Panc1 (cell line): ENCODE data around the gene TIMM50. TPM values are rescaled to one million over a fixed set of nuclear protein-coding genes. Genes with fewer than 3 reads are reported as not detected.

ENCODE experiments used
- ATAC-seq: fragments of 200-7000 bp; cut with Tn5 transposase; 2 replicates; pipeline ENCODE4 v1.9.1; 2020; ENCODE audit warnings: mild to moderate bottlenecking, moderate library complexity
- BruUV-seq: library from RNA; stranded (reverse); fragments of 400-500 nt; replicated peaks from 2 replicates; lab custom pipeline; 2021; lab: Mats Ljungman, UMichigan
- CTCF ChIA-PET: fragments of 300-600 bp; sonication (Branson Sonifier 250); formaldehyde crosslinking; loops from one replicate; lab custom pipeline; 2022; ENCODE audit warnings: antibody characterized with exemption; lab: Charles Lee
- POLR2A ChIA-PET: fragments of 300-600 bp; sonication (Branson Sonifier 250); formaldehyde crosslinking; loops from one replicate; lab custom pipeline; 2022; ENCODE audit warnings: antibody characterized with exemption; lab: Charles Lee
- DNase-seq: peaks from one replicate; pipeline ENCODE4 v3.0.0-alpha.2; 2010; ENCODE audit warnings: low read depth, low spot score
- H3K27ac ChIP-seq: 2 replicates; pipeline ENCODE4 v1.5.1; 2011; ENCODE audit warnings: mild to moderate bottlenecking, low read length, inconsistent platforms
- H3K27me3 ChIP-seq: fragments of 200-500 bp; sonication (Bioruptor generic); 2 replicates; pipeline ENCODE4 v1.6.0; 2014; ENCODE audit warnings: low read length, inconsistent platforms; ENCODE audit not compliant: control insufficient read depth, insufficient read depth
- H3K36me3 ChIP-seq: fragments of 200-500 bp; sonication (Bioruptor generic); 2 replicates; pipeline ENCODE4 v1.5.1; 2014; ENCODE audit warnings: inconsistent platforms, mild to moderate bottlenecking, low read length, moderate library complexity; ENCODE audit not compliant: control insufficient read depth, insufficient read depth
- H3K4me1 ChIP-seq: 2 replicates; pipeline ENCODE4 v1.5.1; 2011; ENCODE audit warnings: inconsistent platforms, mild to moderate bottlenecking, low read length, moderate library complexity; ENCODE audit not compliant: control insufficient read depth, insufficient read depth
- H3K4me3 ChIP-seq, 2 experiments: 2 replicates each; pipeline ENCODE4 v1.5.1; 2011 to 2012; ENCODE audit warnings: low read depth in 2 of 2, low read length in 2 of 2, mild to moderate bottlenecking in 2 of 2, inconsistent platforms in 1 of 2, moderate library complexity in 1 of 2
- H3K9me3 ChIP-seq: fragments of 200-500 bp; sonication (Bioruptor generic); 2 replicates; pipeline ENCODE4 v1.5.1; 2014; ENCODE audit warnings: low read depth, mild to moderate bottlenecking, inconsistent platforms, low read length, moderate library complexity; ENCODE audit not compliant: control insufficient read depth, insufficient read depth
- POLR2AphosphoS5 ChIP-seq: IDR thresholded peaks from 2 replicates; pipeline ENCODE4 v1.6.1; 2012; ENCODE audit warnings: mild to moderate bottlenecking, low read depth, low read length, moderate library complexity
- SIN3A ChIP-seq: IDR thresholded peaks from 2 replicates; pipeline ENCODE4 v1.6.1; 2012; ENCODE audit warnings: low read depth, mild to moderate bottlenecking, low read length, moderate library complexity, borderline replicate concordance; ENCODE audit not compliant: insufficient read depth
- TCF7L2 ChIP-seq: IDR thresholded peaks from 2 replicates; pipeline ENCODE4 v1.6.1; 2011; ENCODE audit warnings: mild to moderate bottlenecking, low read depth, low read length, inconsistent platforms
- in situ Hi-C: cut with HindIII; loops from 2 replicates; pipeline ENCODE4 v1.10.0; 2016; ENCODE audit warnings: low sequenced_read_pairs, low pct_unique_long_range_greater_than_20kb
- intact Hi-C: fragments of 100-400 bp; cut with micrococcal nuclease; formaldehyde crosslinking; loops from one replicate; pipeline ENCODE4 v1.10.0; 2022; ENCODE audit not compliant: unreplicated experiment
- total RNA-seq: library from RNA; stranded (reverse); gene quantifications from one replicate; pipeline ENCODE4 v1.2.1, GENCODE V29; 2021; ENCODE audit not compliant: unreplicated experiment
- TF ChIP-seq, protein P1 (sequence below): fragments of 450-650 bp; IDR thresholded peaks from 2 replicates; pipeline ENCODE4 v1.5.1; 2017; ENCODE audit warnings: mild to moderate bottlenecking
- TF ChIP-seq, protein P2 (sequence below), 2 experiments: IDR thresholded peaks; 2 replicates each; pipeline ENCODE4 v1.6.1; 2011 to 2012; ENCODE audit warnings: low read depth in 2 of 2, control low read depth in 1 of 2, low read length in 1 of 2, mild to moderate bottlenecking in 1 of 2, moderate library complexity in 1 of 2; ENCODE audit not compliant: insufficient read depth in 1 of 2

The TIMM50 gene
- total RNA-seq, 1 experiment from 2014 or later = 1,837 TPM

DNA sequence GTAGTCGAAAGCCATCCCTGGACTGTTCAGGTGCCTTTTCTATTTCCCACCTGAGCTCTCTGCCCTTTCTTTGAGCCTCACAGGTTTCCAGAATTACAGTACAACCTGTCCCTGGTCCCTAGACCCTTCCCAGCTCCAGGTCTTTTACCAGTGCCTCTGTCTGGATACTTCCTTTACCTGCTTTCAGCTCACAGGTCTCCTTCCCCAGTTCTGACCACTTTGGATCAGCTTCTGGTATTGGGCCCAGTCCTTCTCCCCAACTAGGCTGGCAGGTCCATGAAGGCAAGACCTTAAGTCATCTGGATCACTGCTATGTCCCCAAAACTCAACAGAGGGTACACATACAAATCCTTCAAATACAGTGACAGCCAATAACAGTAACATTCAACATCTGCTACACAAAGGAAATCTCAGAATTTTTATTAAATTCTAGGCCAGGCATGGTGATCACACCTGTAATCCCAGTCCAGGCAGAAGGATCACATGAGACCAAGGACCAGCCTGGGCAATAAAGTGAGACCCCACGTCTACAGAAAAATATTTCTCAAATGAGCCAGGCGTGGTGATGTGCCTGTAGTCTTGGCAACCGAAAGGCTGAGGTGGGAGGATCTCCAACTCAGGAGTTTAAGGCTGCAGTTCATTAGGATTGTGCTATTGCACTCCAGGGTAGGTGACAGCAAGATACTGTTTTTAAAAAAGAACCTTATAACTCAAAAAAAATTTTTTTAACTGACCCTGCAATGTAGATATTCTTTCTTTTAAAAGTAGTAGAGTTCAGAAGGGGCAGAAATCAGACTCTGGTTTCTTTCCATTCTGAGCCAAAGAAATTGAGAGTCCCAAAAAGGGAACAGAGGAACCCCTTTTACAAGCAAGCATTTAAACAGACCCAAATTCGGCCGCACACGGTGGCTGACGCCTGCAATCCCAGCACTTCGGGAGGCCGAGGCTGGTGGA is 46.2 kb upstream of the TIMM50 start:
- POLR2A ChIA-PET = interaction anchor here (0.5 to 5.9 kb wide), 43 partner anchors 8 to 871 kb away, joined by 3 to 524 read pairs (median 22); partner anchors contain the start of genes DLL3, DYRK1B, EID2 and EID2B
- intact Hi-C loops (no loop called here), in situ Hi-C loops (no loop called here)
- Histone ChIP-seq H3K27ac (peak overlapping the region; percentile 84), H3K4me1 (peaks cover 79% of the 10 kb centered on the region), H3K4me3 (peak overlapping the region; percentile 29 to 58), H3K27me3 (no peaks in the 10 kb centered on the region), H3K36me3 (peaks cover 27% of the 10 kb centered on the region), H3K9me3 (no peaks in the 10 kb centered on the region)
- TF ChIP-seq POLR2AphosphoS5 (no peak), SIN3A (no peak), TCF7L2 (no peak)
- TF ChIP-seq, protein P1, sequence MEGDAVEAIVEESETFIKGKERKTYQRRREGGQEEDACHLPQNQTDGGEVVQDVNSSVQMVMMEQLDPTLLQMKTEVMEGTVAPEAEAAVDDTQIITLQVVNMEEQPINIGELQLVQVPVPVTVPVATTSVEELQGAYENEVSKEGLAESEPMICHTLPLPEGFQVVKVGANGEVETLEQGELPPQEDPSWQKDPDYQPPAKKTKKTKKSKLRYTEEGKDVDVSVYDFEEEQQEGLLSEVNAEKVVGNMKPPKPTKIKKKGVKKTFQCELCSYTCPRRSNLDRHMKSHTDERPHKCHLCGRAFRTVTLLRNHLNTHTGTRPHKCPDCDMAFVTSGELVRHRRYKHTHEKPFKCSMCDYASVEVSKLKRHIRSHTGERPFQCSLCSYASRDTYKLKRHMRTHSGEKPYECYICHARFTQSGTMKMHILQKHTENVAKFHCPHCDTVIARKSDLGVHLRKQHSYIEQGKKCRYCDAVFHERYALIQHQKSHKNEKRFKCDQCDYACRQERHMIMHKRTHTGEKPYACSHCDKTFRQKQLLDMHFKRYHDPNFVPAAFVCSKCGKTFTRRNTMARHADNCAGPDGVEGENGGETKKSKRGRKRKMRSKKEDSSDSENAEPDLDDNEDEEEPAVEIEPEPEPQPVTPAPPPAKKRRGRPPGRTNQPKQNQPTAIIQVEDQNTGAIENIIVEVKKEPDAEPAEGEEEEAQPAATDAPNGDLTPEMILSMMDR = no peak
- TF ChIP-seq, protein P2, sequence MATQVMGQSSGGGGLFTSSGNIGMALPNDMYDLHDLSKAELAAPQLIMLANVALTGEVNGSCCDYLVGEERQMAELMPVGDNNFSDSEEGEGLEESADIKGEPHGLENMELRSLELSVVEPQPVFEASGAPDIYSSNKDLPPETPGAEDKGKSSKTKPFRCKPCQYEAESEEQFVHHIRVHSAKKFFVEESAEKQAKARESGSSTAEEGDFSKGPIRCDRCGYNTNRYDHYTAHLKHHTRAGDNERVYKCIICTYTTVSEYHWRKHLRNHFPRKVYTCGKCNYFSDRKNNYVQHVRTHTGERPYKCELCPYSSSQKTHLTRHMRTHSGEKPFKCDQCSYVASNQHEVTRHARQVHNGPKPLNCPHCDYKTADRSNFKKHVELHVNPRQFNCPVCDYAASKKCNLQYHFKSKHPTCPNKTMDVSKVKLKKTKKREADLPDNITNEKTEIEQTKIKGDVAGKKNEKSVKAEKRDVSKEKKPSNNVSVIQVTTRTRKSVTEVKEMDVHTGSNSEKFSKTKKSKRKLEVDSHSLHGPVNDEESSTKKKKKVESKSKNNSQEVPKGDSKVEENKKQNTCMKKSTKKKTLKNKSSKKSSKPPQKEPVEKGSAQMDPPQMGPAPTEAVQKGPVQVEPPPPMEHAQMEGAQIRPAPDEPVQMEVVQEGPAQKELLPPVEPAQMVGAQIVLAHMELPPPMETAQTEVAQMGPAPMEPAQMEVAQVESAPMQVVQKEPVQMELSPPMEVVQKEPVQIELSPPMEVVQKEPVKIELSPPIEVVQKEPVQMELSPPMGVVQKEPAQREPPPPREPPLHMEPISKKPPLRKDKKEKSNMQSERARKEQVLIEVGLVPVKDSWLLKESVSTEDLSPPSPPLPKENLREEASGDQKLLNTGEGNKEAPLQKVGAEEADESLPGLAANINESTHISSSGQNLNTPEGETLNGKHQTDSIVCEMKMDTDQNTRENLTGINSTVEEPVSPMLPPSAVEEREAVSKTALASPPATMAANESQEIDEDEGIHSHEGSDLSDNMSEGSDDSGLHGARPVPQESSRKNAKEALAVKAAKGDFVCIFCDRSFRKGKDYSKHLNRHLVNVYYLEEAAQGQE (IDR thresholded peaks at IDR 0.05; ENCODE audit: insufficient read depth in 1 of 2, low read depth in 2 of 2, low read length in 1 of 2) = no peak
- DNase-seq (no peak), ATAC-seq (no peak)
- CTCF ChIA-PET = interaction anchor here (1.1 to 1.8 kb wide), 18 partner anchors 8 to 117 kb away, joined by 3 to 34 read pairs (median 10); partner anchors contain the start of genes EID2B, MED29, PAF1 and PLEKHG2
- BruUV-seq = no TSS peak

DNA sequence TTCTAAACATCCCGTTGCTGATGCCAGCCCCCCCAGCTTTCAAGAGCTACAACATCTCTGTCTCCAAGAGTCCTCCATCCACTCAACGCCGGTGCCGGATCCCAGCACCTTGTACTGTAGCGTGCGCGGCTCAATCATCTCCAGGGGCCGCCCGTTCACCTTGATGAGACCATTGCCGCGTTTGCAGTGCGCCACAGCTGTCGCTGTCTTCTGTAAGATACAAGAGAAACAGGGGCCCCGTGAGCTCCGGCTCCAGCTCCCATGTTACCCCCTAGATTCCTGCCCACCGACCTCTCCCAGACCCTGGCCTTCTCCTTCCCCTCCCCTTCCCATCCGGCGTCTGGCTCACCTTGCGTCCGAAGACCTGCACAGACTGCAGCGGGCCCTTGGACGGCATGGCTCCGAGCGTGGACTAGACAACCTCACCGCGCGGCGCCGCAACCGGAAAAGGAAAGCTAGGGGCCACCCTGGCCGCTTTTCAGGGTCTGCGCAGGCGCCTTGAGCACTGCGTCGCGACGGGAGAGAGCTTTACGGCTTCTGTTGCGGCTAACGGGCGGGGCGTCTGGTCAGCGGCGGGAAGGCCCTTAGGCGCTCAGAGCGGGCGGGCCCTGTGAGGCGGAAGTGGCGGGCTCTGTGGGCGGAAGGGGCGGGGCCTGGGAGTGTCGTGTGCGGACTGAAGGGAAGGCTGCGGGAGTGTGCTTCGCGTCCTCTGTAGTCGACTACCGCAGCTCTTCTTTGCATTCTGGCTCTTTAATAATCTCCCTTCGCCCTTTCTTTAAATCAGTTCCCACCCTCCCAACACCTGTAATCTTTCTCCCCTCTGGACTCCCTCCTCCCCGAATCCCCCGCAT is 44.9 kb upstream of the TIMM50 start, which contains the start of gene RPS16:
TSS of gene RPS16 (minus strand) at position 451 of the 851 bp plus-strand sequence. CDS start at position 397, 54 bp downstream.
- TF ChIP-seq TCF7L2 = no peak
- no peak for TF ChIP-seq POLR2AphosphoS5
- TF ChIP-seq SIN3A = no peak
- TF ChIP-seq, protein P2 (IDR thresholded peaks at IDR 0.05; ENCODE audit: insufficient read depth in 1 of 2, low read depth in 2 of 2, low read length in 1 of 2) = no peak
- TF ChIP-seq, protein P1 = no peak
- Histone ChIP-seq H3K4me1 (peaks cover 77% of the 10 kb centered on the region), H3K4me3 (peak within 1 kb of the TSS; percentile 29 to 58), H3K36me3 (peaks cover 27% of the 10 kb centered on the region), H3K27ac (peak within 1 kb of the TSS; percentile 84), H3K9me3 (no peaks in the 10 kb centered on the region), H3K27me3 (no peaks in the 10 kb centered on the region)
- in situ Hi-C loops = no loop called here
- ChIA-PET CTCF (interaction anchor here (0.5 to 1.8 kb wide), 46 partner anchors 9 to 535 kb away, joined by 3 to 34 read pairs (median 6); partner anchors contain the start of genes DLL3, EID2, EID2B and FBL), POLR2A (interaction anchor here (0.5 to 5.9 kb wide), 129 partner anchors 9 to 1376 kb away, joined by 3 to 524 read pairs (median 5); partner anchors contain the start of genes DLL3, DYRK1B, EID2 and EID2B)
- no TSS peak for BruUV-seq
- intact Hi-C loops = no loop called here
- DNase-seq = peak; percentile 100
- ATAC-seq = peak; percentile 87
